ENCODE data around the gene SALL4. TPM values are rescaled to one million over a fixed set of nuclear protein-coding genes. Genes with fewer than 3 reads are reported as not detected.

The SALL4 gene
- total RNA-seq, 1 donor from 2014 or later = 0.09 TPM

GRCh38 chr20:51810155-51811041 lies 8.1 kb upstream of the SALL4 start:
- no peaks in the 10 kb centered on the region for H3K4me1 ChIP-seq
- intact Hi-C loops (cut with DNase I) = no loop called here
- ATAC-seq = no peak
- H3K36me3 ChIP-seq = no peaks in the 10 kb centered on the region
- TF ChIP-seq CTCF (IDR thresholded peaks at IDR 0.05) = no peak
- peaks cover 4% of the 10 kb centered on the region for H3K27me3 ChIP-seq (ENCODE audit: low read depth)
- no peak for DNase-seq
- H3K27ac ChIP-seq = no peak overlapping the region
- H3K9me3 ChIP-seq = no peaks in the 10 kb centered on the region
- no peak overlapping the region for H3K4me3 ChIP-seq

- intact Hi-C loops (cut with DNase I) = no loop called here
- DNase-seq (no peak), ATAC-seq (no peak)
- no peak overlapping the region for H3K4me3 ChIP-seq
- no peaks in the 10 kb centered on the region for H3K36me3 ChIP-seq
- peaks cover 7% of the 10 kb centered on the region for H3K27me3 ChIP-seq (ENCODE audit: low read depth)
- no peak overlapping the region for H3K27ac ChIP-seq
- no peak for TF ChIP-seq CTCF (IDR thresholded peaks at IDR 0.05)
- no peaks in the 10 kb centered on the region for H3K9me3 ChIP-seq
- H3K4me1 ChIP-seq = no peaks in the 10 kb centered on the region
Observed at GRCh38 chr20:51807720-51808250, 5.5 kb upstream of the SALL4 start.

DNA sequence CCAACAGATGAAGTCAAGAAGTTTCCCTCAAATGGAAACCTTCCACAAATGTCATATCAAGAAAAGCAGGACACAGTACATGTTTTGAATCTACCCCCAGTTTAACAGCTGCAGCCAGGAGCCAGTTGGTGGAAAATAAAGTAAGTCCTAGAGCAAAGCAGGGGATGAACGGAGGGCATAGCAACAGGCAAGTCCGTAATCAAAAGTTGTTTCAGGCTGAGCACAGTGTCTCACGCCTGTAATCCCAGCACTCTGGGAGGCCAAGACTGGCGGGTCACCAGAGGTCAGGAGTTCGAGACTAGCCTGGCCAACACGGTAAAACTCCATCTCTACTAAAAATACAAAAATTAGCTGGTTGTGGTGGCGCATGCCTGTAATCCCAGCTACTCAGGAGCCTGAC lies 2.4 kb upstream of the SALL4 start:
- no peak for ATAC-seq
- Histone ChIP-seq H3K4me3 (no peak overlapping the region), H3K27ac (no peak overlapping the region), H3K27me3 (ENCODE audit: low read depth) (peaks cover 35% of the 10 kb centered on the region), H3K36me3 (no peaks in the 10 kb centered on the region), H3K9me3 (no peaks in the 10 kb centered on the region), H3K4me1 (peaks cover 18% of the 10 kb centered on the region)
- no peak for TF ChIP-seq CTCF (IDR thresholded peaks at IDR 0.05)
- DNase-seq = no peak
- intact Hi-C loops (cut with DNase I) = no loop called here

DNA sequence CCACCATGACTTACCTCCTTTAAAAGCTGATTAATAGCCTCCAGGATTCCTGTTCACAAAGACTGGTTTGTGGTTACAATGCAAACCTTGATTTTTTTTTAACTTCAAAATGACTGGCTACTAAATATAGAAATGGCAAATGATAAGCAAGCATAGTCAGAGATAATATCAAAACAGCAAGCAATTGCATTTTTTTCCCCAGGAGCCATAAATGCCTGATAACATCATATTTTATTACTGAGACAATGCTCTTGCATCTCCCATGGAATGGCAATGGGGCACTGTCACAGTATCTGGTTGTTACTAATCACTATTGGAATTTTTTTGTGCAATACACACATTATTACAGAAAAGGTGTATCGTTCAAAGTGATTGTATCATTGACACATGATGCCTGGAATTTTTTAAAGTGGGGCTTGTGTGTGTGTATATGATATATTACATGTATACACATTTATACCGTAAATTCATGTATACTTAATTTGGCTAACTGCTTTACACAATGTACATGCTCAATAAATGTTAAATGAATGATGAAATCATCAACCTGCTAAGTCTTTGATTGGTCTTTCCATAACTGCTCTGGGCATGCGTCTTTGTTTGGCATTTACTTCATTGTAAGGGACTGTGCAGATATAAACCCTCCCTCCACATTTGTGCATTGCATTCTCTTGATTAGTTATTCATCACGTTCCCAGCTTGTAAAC lies 980 bp upstream of the SALL4 start:
- Histone ChIP-seq H3K4me1 (peaks cover 23% of the 10 kb centered on the region), H3K27me3 (ENCODE audit: low read depth) (peaks cover 48% of the 10 kb centered on the region), H3K36me3 (no peaks in the 10 kb centered on the region), H3K27ac (no peak overlapping the region), H3K4me3 (no peak overlapping the region), H3K9me3 (no peaks in the 10 kb centered on the region)
- no peak for TF ChIP-seq CTCF (IDR thresholded peaks at IDR 0.05)
- no peak for ATAC-seq
- no peak for DNase-seq
- intact Hi-C loops (cut with DNase I) = no loop called here

DNA sequence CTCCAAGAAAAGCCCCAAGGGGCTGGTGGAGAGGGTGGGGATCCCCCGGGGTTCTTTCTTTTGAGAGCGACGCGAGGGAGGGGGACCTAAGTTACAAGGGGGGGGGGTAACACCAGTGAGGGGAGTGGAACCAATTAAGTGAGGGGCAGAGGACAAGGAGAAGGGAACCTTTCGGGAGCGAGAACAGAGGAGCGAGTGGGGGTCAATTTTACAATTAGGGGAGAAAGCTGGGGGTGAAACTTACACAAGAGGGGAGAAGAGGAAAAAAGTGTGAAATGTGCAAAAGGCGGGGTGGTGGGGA lies 548 bp downstream of the SALL4 start:
- Histone ChIP-seq H3K36me3 (no peaks in the 10 kb centered on the region), H3K9me3 (no peaks in the 10 kb centered on the region), H3K4me1 (peaks cover 23% of the 10 kb centered on the region), H3K27me3 (ENCODE audit: low read depth) (peaks cover 51% of the 10 kb centered on the region), H3K27ac (no peak overlapping the region), H3K4me3 (peak overlapping the region; percentile 50)
- intact Hi-C loops (cut with DNase I) = no loop called here
- no peak for ATAC-seq
- TF ChIP-seq CTCF (IDR thresholded peaks at IDR 0.05) = no peak
- DNase-seq = no peak
